HEK293T (cell line): Measurements from ENCODE around the gene HOXA5.

Experiments used
- CTCF ChIA-PET: fragments of 350-600 bp; formaldehyde crosslinking; extraction: SDS; loops from one replicate; lab custom pipeline; 2021; ENCODE audit warnings: antibody characterized with exemption, inconsistent platforms; lab: Yijun Ruan, JAX
- POLR2A ChIA-PET: fragments of 350-600 bp; formaldehyde crosslinking; extraction: SDS; loops from one replicate; lab custom pipeline; 2020; ENCODE audit warnings: antibody characterized with exemption, inconsistent platforms; lab: Yijun Ruan, JAX
- DNase-seq: peaks from one replicate; pipeline ENCODE4 v3.0.0; 2012; ENCODE audit warnings: mixed read lengths; ENCODE audit errors: extremely low spot score
- ARNT ChIP-seq: fragments of 450-650 bp; IDR thresholded peaks from 2 replicates; pipeline ENCODE4 v1.6.1; 2017; ENCODE audit warnings: mild to moderate bottlenecking
- BHLHE40 ChIP-seq: fragments of 450-650 bp; IDR thresholded peaks from 2 replicates; pipeline ENCODE4 v1.6.1; 2016; ENCODE audit warnings: mild to moderate bottlenecking, moderate library complexity, borderline replicate concordance
- CTBP1 ChIP-seq: fragments of 450-650 bp; IDR thresholded peaks from 2 replicates; pipeline ENCODE4 v1.6.1; 2016; ENCODE audit warnings: borderline replicate concordance
- ELF4 ChIP-seq: fragments of 450-650 bp; IDR thresholded peaks from 2 replicates; pipeline ENCODE4 v1.6.1; 2017; ENCODE audit warnings: antibody characterized with exemption
- FOXA1 ChIP-seq: fragments of 450-650 bp; IDR thresholded peaks from 2 replicates; pipeline ENCODE4 v1.6.1; 2016; ENCODE audit warnings: mild to moderate bottlenecking
- FOXK2 ChIP-seq: fragments of 450-650 bp; IDR thresholded peaks from 2 replicates; pipeline ENCODE4 v1.6.1; 2016; ENCODE audit warnings: mild to moderate bottlenecking
- FOXM1 ChIP-seq: fragments of 450-650 bp; IDR thresholded peaks from 2 replicates; pipeline ENCODE4 v1.6.1; 2017; ENCODE audit warnings: mild to moderate bottlenecking, borderline replicate concordance
- HDGF ChIP-seq: fragments of 450-650 bp; IDR thresholded peaks from 2 replicates; pipeline ENCODE4 v1.6.1; 2017; ENCODE audit warnings: antibody characterized with exemption, borderline replicate concordance
- L3MBTL2 ChIP-seq: fragments of 450-650 bp; conservative IDR thresholded peaks from 2 replicates; pipeline ENCODE4 v1.6.1; 2016; ENCODE audit warnings: mild to moderate bottlenecking
- LEF1 ChIP-seq: fragments of 450-650 bp; IDR thresholded peaks from 2 replicates; pipeline ENCODE4 v1.6.1; 2017; ENCODE audit warnings: mild to moderate bottlenecking, borderline replicate concordance
- NFRKB ChIP-seq: fragments of 450-650 bp; IDR thresholded peaks from 2 replicates; pipeline ENCODE4 v1.6.1; 2016; ENCODE audit warnings: mild to moderate bottlenecking, moderate library complexity
- SP1 ChIP-seq: fragments of 450-650 bp; IDR thresholded peaks from 2 replicates; pipeline ENCODE4 v1.6.1; 2017
- SUZ12 ChIP-seq: fragments of 450-650 bp; IDR thresholded peaks from 2 replicates; pipeline ENCODE4 v1.6.1; 2016; ENCODE audit warnings: mild to moderate bottlenecking
- TARDBP ChIP-seq: fragments of 450-650 bp; IDR thresholded peaks from 2 replicates; pipeline ENCODE4 v1.6.1; 2016
- ZNF384 ChIP-seq: fragments of 450-650 bp; IDR thresholded peaks from 2 replicates; pipeline ENCODE4 v1.6.1; 2016
- TF ChIP-seq, protein P1 (sequence below): fragments of 450-650 bp; IDR thresholded peaks from 2 replicates; pipeline ENCODE4 v1.6.1; 2016

Gene HOXA5

DNA sequence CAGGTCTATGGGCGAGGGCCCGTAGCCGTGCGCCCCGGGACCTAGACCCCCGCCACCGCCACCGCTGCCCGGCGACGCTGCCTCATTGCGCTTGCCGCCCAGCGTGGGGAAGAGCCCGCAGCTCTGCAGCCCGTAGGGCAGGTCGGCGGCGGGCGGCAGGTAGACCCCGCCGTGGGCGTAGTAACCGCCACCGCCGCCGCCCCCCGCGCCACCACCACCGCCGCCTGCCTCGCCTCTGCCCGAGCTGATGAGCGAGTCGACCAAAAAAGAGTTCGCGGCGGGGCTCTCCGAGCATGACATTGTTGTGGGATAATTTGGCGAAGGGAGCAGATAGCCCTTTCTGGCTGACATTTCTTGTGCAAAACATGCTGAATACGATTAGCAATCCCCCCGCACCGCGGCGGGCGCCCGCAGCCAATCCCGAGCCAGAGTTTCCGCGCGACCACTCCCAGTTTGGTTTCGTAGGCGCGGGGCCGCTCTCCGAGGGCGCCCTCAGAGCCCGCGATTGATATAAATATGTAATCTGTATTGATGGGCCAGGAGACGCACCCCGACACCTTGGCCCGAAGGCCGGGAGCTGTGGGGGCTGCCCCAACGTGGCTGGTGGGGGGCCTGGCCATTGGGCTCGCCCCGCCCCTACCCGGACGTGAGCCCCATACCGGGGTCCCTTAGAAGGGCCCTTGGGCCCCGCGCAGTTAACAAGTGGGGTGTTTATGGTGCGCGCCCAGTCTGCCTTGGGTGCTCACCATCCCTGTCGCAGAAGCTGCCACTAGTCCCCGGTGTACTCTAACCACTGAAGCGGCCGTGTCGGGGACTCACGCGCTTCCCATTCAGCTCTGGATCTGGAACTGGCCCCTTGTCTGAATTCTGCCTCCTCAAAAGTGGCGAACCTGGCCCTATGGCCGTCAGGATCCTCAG is 30.7 kb upstream of the HOXA5 start, which contains the start of gene HOXA10:
Gene HOXA10 (minus strand): TSS at position 365 of the 918 bp plus-strand sequence. CDS start 14 bp downstream, at position 351.
- no peak for TF ChIP-seq ELF4
- TF ChIP-seq TARDBP: no peak
- TF ChIP-seq LEF1: no peak
- no peak for TF ChIP-seq SP1
- no peak for TF ChIP-seq L3MBTL2
- TF ChIP-seq ARNT: no peak
- TF ChIP-seq HDGF: no peak
- TF ChIP-seq FOXA1: no peak
- no peak for TF ChIP-seq ZNF384
- TF ChIP-seq, protein P1, sequence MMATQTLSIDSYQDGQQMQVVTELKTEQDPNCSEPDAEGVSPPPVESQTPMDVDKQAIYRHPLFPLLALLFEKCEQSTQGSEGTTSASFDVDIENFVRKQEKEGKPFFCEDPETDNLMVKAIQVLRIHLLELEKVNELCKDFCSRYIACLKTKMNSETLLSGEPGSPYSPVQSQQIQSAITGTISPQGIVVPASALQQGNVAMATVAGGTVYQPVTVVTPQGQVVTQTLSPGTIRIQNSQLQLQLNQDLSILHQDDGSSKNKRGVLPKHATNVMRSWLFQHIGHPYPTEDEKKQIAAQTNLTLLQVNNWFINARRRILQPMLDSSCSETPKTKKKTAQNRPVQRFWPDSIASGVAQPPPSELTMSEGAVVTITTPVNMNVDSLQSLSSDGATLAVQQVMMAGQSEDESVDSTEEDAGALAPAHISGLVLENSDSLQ: no peak
- ChIA-PET CTCF (interaction anchor here (1.1 to 2.1 kb wide), 3 partner anchors 12 to 30 kb away, joined by 3 to 5 read pairs (median 3); partner anchors contain the start of gene HOXA5), POLR2A (interaction anchor here (0.7 to 13.6 kb wide), 10 partner anchors 9 to 978 kb away, joined by 3 to 367 read pairs (median 5); partner anchors contain the start of genes CBX3, HNRNPA2B1, HOXA11 and HOXA3)
- peak; percentile 39 for DNase-seq

DNA sequence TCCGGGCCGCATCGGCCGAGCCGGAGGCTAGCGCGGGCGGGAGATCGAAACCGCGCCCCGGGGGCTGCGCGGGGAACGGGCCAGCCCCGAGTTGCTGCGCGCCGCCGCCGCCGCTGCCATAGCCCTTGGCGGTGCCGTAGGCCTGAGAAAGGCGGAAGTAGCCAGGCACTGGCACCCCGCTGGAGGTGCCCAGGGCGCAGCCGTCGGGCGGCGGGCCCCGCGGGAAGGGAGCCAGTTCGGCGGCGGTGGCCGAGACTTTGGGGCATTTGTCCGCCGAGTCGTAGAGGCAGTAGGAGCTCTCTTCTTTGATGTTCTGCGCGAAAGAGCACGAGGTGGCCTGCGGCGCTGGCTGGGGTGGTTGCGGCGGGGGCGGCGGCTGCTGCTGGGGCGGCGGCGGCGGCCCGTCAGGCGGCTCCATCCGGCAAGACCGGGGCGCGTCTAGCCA is 30.1 kb upstream of the HOXA5 start:
- DNase-seq: no peak
- POLR2A ChIA-PET: interaction anchor here (0.8 to 13.6 kb wide), 9 partner anchors 11 to 981 kb away, joined by 3 to 367 read pairs (median 4); partner anchors contain the start of genes CBX3, HNRNPA2B1, HOXA11 and HOXA3

DNA sequence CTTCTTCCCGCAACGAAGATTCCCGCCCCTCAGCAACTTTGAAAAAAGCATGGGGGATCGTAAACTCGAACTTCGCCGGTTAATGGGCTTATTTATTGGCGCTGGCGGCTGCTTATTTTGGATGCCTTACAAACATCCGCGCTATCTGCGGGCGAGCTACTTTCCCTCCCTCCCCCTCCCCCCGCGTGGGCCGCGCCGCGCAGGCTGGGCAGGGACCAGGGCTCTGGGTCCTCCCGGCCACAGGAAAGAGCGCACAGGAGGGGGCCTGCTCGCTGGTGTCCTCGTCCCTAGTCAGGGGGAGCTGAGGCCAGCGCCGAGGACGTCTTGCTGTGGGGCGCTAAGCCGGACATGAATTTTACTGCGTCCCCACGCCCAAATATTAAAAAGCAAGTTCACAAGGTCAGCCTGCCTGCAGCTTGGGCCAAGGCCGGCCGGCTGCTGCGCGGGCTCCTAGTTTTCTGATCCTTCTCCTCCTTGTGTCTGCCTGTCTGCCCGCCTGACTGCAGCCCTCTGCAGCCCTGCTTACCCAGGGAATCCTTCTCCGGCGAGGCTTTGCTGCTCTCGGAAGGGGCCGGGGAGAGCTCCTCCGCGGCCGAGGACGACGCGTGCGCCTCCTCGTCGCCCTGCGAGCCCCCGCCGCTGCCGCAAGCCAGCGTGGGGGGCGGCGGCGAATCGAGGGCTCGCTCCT is 29.5 kb upstream of the HOXA5 start:
- peak; percentile 90; the same call in 1 of the 2 replicates for TF ChIP-seq CTBP1
- TF ChIP-seq, protein P1: 0 out of 2 replicates have a peak, but pooled peaks have one; percentile 26
- 0 out of 2 replicates have a peak, but pooled peaks have one; percentile 3 for TF ChIP-seq ARNT
- TF ChIP-seq FOXM1: no peak
- no peak for DNase-seq
- ChIA-PET CTCF (interaction anchor here (0.7 kb wide), 1 partner anchor 22 kb away, joined by 3 read pairs; no protein-coding TSS in a partner anchor), POLR2A (interaction anchor here (0.8 to 13.6 kb wide), 11 partner anchors 10 to 980 kb away, joined by 3 to 367 read pairs (median 4); partner anchors contain the start of genes CBX3, HNRNPA2B1, HOXA11 and HOXA3)

More for the DNA sequence above, 30.1 kb upstream of the HOXA5 start:
- TF ChIP-seq HDGF (no peak), LEF1 (peak; percentile 11; the same call in 1 of the 2 replicates)
- CTCF ChIA-PET: no interaction called here

DNA sequence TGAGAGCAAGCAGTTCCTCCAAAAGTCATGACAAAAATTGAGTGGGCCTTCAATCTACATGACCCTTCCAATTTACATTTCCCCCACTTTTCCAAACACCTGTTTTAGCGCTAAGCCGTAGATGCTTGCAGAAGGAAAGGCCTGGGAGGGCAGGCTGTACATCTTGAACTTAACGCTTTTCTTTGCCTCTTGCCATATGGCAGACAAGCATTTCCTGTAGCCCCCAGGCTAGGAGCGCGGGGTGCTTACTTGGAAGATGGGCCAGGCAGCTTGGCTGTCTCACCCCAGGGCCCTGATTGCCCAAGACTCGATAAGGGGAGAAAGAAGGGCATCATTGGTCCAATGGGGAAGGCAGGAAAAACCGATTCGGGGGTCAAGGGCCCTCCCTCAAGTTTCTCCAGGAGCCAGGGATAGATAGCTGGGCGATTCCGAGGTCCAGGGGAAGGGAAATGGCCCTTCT is 28.9 kb upstream of the HOXA5 start:
- TF ChIP-seq FOXK2 (no peak), SUZ12 (no peak), ELF4 (no peak), SP1 (no peak), HDGF (no peak), TARDBP (no peak), ZNF384 (no peak), L3MBTL2 (no peak), NFRKB (no peak), LEF1 (no peak), BHLHE40 (no peak), FOXM1 (no peak), FOXA1 (no peak), CTBP1 (no peak), ARNT (no peak)
- TF ChIP-seq, protein P1: no peak
- no peak for DNase-seq
- CTCF ChIA-PET: interaction anchor here (0.7 kb wide), 1 partner anchor 21 kb away, joined by 3 read pairs; no protein-coding TSS in a partner anchor
- POLR2A ChIA-PET: interaction anchor here (1.0 to 13.6 kb wide), 10 partner anchors 9 to 977 kb away, joined by 3 to 367 read pairs (median 4); partner anchors contain the start of genes CBX3, HNRNPA2B1, HOXA11 and HOXA3

DNA sequence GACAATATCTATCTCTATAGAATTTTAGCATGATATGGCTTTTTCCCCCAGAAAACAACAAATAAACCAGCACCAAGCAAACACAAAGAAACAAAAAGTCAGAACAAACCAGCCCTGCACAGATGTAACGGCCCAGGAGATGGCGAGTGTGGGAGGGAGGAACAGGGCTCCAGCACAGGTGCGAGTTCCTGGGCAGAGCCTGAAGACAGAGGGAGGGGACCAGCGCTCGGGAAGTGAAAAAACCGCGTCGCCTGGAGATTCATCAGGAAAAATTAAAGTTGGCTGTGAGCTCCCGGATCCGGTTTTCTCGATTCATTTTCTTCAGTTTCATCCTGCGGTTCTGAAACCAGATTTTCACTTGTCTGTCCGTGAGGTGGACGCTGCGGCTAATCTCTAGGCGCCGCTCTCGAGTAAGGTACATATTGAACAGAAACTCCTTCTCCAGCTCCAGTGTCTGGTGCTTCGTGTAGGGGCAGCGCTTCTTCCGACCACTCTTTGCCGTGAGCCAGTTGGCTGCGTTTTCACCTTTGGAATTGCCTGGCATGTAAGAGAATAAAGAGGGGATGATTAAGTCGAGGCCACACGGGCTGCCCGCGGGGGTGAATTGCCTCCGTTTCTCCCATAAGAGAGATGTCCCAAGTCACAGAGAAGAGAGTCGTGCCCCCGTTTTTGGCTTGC is 28.3 kb upstream of the HOXA5 start:
- no peak for TF ChIP-seq ELF4
- no peak for TF ChIP-seq FOXK2
- TF ChIP-seq SP1: no peak
- ChIA-PET CTCF (no interaction called here), POLR2A (interaction anchor here (0.6 to 13.6 kb wide), 8 partner anchors 9 to 977 kb away, joined by 3 to 367 read pairs (median 8); partner anchors contain the start of genes HNRNPA2B1, HOXA11, HOXA3 and HOXA5)
- DNase-seq: no peak
